ENCODE results near the gene CLEC4E.
"Not testable (repeated sequence)": the region's sequence is repeated elsewhere in the genome, so short reads cannot be mapped to it uniquely, and the experiment has no call there.

CLEC4E gene

DNA sequence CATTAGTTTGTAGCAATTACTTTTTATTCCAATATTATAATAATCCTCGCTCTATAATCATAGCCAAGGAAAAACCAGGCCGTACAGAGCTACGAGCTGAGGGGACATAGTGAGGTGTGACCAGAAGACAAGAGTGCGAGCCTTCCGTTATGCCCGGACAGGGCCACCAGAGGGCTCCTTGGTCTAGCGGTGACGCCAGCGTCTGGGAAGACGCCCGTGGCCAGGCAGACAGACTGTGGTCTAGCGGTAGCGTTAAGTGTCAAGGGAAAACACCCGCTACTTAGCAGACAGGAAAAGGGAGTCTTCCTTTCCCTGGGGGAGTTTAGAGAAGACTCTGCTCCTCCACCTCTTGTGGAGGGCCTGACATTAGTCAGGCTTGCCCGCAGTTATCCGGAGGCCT, 2.9 kb downstream of the CLEC4E start:
- DNase-seq (ENCODE audit: low read depth in 2 of 2) = not testable (repeated sequence)

DNA sequence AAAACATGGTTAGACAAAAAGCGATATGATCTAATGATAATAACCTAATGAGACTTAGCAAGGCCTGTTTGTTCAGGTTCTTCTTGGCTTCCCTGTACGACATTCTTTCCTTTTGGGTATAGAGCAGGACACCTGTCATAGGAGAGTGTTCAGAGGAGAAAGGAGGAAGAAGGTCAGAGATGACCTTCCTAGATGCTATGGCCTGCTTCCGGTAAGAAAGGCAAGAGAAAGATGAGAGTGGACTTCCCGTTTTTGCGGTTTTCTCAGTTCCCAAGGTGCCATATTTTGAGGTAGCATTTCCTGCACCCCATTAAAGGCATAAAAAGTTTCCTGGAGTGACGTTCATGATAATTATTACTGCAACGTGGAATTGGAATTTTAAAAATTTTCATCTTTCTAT, 8.7 kb downstream of the CLEC4E start:
- DNase-seq (ENCODE audit: low read depth in 2 of 2) = no peak

GRCh38 chr12:8527250-8528130, 13.2 kb downstream of the CLEC4E start:
- no peak for DNase-seq (ENCODE audit: low read depth in 2 of 2)

- DNase-seq (ENCODE audit: low read depth in 2 of 2) = no peak
These were observed 21.5 kb downstream of the CLEC4E start for GRCh38 chr12:8519171-8519570.

GRCh38 chr12:8517971-8518370, 22.7 kb downstream of the CLEC4E start:
- no peak for DNase-seq (ENCODE audit: low read depth in 2 of 2)

GRCh38 chr12:8513256-8513655, 27.4 kb downstream of the CLEC4E start, which contains the start of gene CLEC4D:
Gene CLEC4D, plus strand, starts transcription at chr12:8513503. Its CDS starts 230 bp downstream, at chr12:8513733.
- DNase-seq (ENCODE audit: low read depth in 2 of 2) = no peak

- no peak for DNase-seq (ENCODE audit: low read depth in 2 of 2)
These were observed 31.5 kb downstream of the CLEC4E start for GRCh38 chr12:8508910-8509841.

GRCh38 chr12:8508223-8508622, 32.5 kb downstream of the CLEC4E start:
- DNase-seq (ENCODE audit: low read depth in 2 of 2) = no peak

- no peak for DNase-seq (ENCODE audit: low read depth in 2 of 2)
These were observed 33.1 kb downstream of the CLEC4E start for GRCh38 chr12:8507596-8507995.

DNA sequence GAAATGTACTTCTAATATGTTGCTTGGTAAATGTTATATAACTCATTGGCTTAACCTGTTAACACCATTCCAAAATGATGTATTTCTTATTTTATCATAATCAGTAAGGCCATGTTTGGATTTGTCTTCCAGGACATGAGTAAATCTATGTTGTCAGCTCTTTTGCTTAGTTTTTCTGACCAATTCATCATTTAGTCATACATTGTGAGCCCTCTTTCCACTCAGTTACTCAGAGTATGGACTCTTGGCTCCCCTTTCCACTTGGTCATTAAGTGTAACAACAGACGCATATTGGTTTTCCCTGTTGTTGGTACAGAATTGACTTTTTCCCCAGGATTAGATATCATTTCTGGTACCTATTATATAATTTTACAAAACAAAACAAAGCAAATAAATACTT, 36.4 kb downstream of the CLEC4E start:
- DNase-seq (ENCODE audit: low read depth in 2 of 2) = no peak

DNA sequence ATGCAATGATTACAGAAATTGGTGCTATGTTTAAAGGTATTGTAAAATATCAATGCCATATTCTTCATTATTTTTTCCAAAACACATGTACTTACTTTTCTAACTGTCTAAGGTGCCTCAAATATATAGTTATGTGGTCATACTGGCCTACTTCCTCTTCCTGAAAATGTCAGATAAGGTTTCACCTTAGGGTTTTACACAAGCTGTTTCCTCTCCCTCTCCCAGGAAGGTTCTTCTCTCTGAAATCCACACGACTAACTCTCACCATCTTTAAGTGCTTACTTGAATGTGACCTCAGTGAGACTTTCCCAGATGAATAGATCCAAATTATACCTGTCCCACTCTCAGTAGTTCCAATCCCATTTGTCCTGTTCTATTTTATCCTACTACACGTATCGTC, 39.0 kb downstream of the CLEC4E start:
- DNase-seq (ENCODE audit: low read depth in 2 of 2) = no peak

- no peak for DNase-seq (ENCODE audit: low read depth in 2 of 2)
These were observed 41.1 kb downstream of the CLEC4E start for GRCh38 chr12:8499616-8500015.

GRCh38 chr12:8496074-8496473, 44.6 kb downstream of the CLEC4E start:
- not testable (repeated sequence) for DNase-seq (ENCODE audit: low read depth in 2 of 2)

DNA sequence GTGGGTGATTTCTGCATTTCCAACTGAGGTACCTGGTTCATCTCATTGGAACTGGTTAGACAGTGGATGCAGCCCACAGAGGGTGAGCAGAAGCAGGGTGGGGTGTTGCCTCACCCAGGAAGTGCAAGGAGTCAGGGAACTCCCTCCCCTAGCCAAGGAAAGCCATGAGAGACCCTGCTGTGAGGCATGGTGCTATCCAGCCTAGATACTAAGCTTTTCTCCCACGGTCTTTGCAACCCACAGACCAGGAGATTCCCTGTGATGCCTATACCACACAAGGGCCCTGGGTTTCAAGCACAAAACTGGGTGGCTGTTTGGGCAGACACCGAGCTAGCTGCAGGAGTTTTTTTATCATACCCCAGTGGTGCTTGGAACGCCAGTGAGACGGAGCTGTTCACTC, 45.0 kb downstream of the CLEC4E start:
- not testable (repeated sequence) for DNase-seq (ENCODE audit: low read depth in 2 of 2)

GRCh38 chr12:8493084-8493483, 47.6 kb downstream of the CLEC4E start:
- no peak for DNase-seq (ENCODE audit: low read depth in 2 of 2)

DNA sequence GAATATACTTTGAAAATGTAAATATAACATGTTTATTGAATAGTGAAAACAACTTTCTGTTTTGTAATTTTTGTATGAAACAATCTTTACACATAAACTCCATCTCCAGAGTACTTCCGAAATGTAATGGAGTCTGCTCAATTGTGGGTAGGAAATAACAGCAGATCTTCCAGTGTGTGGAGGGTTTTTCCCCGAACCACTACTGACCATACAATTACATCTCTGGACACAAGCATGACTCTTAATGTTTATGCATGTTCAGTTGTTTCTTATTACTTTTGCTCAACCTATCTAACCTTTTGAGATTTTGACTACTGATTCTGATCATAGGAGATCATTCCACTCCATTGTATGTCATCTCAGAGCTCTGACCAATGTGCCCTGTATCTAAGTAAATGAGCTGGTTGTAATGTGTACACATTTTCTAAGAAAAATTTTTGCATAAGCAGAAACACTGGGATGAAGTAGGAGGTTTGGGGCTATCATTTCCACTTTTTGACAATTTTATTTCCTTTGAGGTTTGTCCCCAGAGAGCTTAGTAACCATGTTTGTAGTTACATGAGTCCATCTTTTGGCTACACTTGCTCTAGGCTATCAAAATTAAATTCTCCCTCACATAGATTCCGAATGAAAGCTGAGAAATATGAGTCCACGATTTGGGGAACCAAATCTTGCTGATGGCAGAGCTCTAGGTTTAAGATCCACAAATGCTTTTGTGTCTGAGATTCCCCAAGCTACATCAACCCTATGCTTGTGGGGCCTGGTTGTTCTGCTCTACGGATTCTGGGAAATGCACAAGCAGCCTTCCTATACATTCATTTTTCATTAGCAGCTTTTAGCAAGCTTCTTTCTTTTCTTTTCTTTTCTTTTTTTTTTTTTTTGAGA, 48.8 kb downstream of the CLEC4E start:
- no peak for DNase-seq (ENCODE audit: low read depth in 2 of 2)
